Ectodermal cell (in vitro differentiated cells): ENCODE data around the gene ANKH.

Experiments
- H3K27ac ChIP-seq: 2 replicates; pipeline ENCODE4 v1.7.0; 2013; ENCODE audit warnings: mild to moderate bottlenecking, low read depth, low read length; ENCODE audit not compliant: insufficient read depth, poor library complexity, severe bottlenecking
- H3K27me3 ChIP-seq: 2 replicates; pipeline ENCODE4 v1.7.0; 2013; ENCODE audit warnings: mild to moderate bottlenecking, low read length; ENCODE audit not compliant: insufficient read depth, control insufficient read depth, poor library complexity, severe bottlenecking
- H3K36me3 ChIP-seq: one replicate; pipeline ENCODE4 v1.7.0; 2013; ENCODE audit warnings: low read length; ENCODE audit not compliant: control insufficient read depth, insufficient read depth
- H3K4me1 ChIP-seq: one replicate; pipeline ENCODE4 v1.7.0; 2013; ENCODE audit warnings: low read length; ENCODE audit not compliant: control insufficient read depth, insufficient read depth
- H3K4me3 ChIP-seq: 2 replicates; pipeline ENCODE4 v1.7.0; 2013; ENCODE audit warnings: low read depth, low read length, control low read depth; ENCODE audit not compliant: insufficient read depth
- H3K9me3 ChIP-seq: 2 replicates; pipeline ENCODE4 v1.7.0; 2013; ENCODE audit warnings: mild to moderate bottlenecking, low read length, moderate library complexity; ENCODE audit not compliant: control insufficient read depth
- WGBS, 2 experiments: methylation state at CpG; one replicate each; pipeline ENCODE4 v1.1.7; 2013; ENCODE audit warnings: missing lambda C conversion rate in 2 of 2; 5-methylcytosine and 5-hydroxymethylcytosine counted together

The ANKH gene

GRCh38 chr5:14710313-14710994 is 161.1 kb downstream of the ANKH start:
- H3K9me3 ChIP-seq: no peaks in the 10 kb centered on the region
- WGBS, 2 experiments: 92 to 95% methylated on average over 28 of the region's 28 CpGs
- no peak overlapping the region for H3K27ac ChIP-seq
- H3K36me3 ChIP-seq: no peaks in the 10 kb centered on the region
- no peaks in the 10 kb centered on the region for H3K4me1 ChIP-seq
- H3K27me3 ChIP-seq: no peaks in the 10 kb centered on the region
- no peak overlapping the region for H3K4me3 ChIP-seq

- H3K4me1 ChIP-seq: no peaks in the 10 kb centered on the region
- H3K27ac ChIP-seq: no peak overlapping the region
- H3K36me3 ChIP-seq: no peaks in the 10 kb centered on the region
- 94 to 95% methylated on average over 4 to 5 of the region's 5 CpGs for WGBS, 2 experiments
- H3K27me3 ChIP-seq: no peaks in the 10 kb centered on the region
- no peaks in the 10 kb centered on the region for H3K9me3 ChIP-seq
- H3K4me3 ChIP-seq: no peak overlapping the region
These were observed 163.0 kb downstream of the ANKH start for GRCh38 chr5:14708551-14708950.

GRCh38 chr5:14707811-14708390 is 163.7 kb downstream of the ANKH start:
- whole genome bisulfite sequencing, 2 experiments: 92 to 93% methylated on average over 9 of the region's 9 CpGs
- Histone ChIP-seq H3K9me3 (no peaks in the 10 kb centered on the region), H3K36me3 (no peaks in the 10 kb centered on the region)

GRCh38 chr5:14706615-14707021 is 165.0 kb downstream of the ANKH start:
- no peaks in the 10 kb centered on the region for H3K36me3 ChIP-seq

More at GRCh38 chr5:14707811-14708390, 163.7 kb downstream of the ANKH start:
- no peak overlapping the region for H3K27ac ChIP-seq
- H3K4me3 ChIP-seq: no peak overlapping the region
- no peaks in the 10 kb centered on the region for H3K27me3 ChIP-seq
- H3K4me1 ChIP-seq: no peaks in the 10 kb centered on the region

GRCh38 chr5:14705556-14705955 is 166.0 kb downstream of the ANKH start:
- Histone ChIP-seq H3K36me3 (no peaks in the 10 kb centered on the region), H3K9me3 (no peaks in the 10 kb centered on the region), H3K4me3 (no peak overlapping the region), H3K27me3 (no peaks in the 10 kb centered on the region), H3K4me1 (no peaks in the 10 kb centered on the region), H3K27ac (no peak overlapping the region)
- 94 to 97% methylated on average over 8 of the region's 8 CpGs for WGBS, 2 experiments

More at GRCh38 chr5:14706615-14707021, 165.0 kb downstream of the ANKH start:
- Histone ChIP-seq H3K9me3 (no peaks in the 10 kb centered on the region), H3K4me1 (no peaks in the 10 kb centered on the region), H3K27ac (no peak overlapping the region), H3K27me3 (no peaks in the 10 kb centered on the region), H3K4me3 (no peak overlapping the region)
- WGBS, 2 experiments: 96 to 97% methylated on average over 6 of the region's 6 CpGs

GRCh38 chr5:14702238-14702839 is 169.2 kb downstream of the ANKH start:
- Histone ChIP-seq H3K4me3 (no peak overlapping the region), H3K27me3 (no peaks in the 10 kb centered on the region), H3K36me3 (peaks cover 8% of the 10 kb centered on the region), H3K4me1 (no peaks in the 10 kb centered on the region), H3K9me3 (no peaks in the 10 kb centered on the region), H3K27ac (no peak overlapping the region)
- 96 to 97% methylated on average over 11 of the region's 11 CpGs for WGBS, 2 experiments

- H3K36me3 ChIP-seq: peaks cover 8% of the 10 kb centered on the region
- 95 to 96% methylated on average over 10 of the region's 10 CpGs for WGBS, 2 experiments
These were observed 170.0 kb downstream of the ANKH start for GRCh38 chr5:14701556-14701955.

GRCh38 chr5:14700478-14701436 is 170.8 kb downstream of the ANKH start:
- Histone ChIP-seq H3K27me3 (no peaks in the 10 kb centered on the region), H3K9me3 (no peaks in the 10 kb centered on the region), H3K4me1 (no peaks in the 10 kb centered on the region), H3K36me3 (peaks cover 8% of the 10 kb centered on the region), H3K27ac (no peak overlapping the region), H3K4me3 (no peak overlapping the region)
- WGBS, 2 experiments: 88 to 89% methylated on average over 13 of the region's 13 CpGs

More at GRCh38 chr5:14701556-14701955, 170.0 kb downstream of the ANKH start:
- Histone ChIP-seq H3K4me1 (no peaks in the 10 kb centered on the region), H3K4me3 (no peak overlapping the region), H3K27ac (no peak overlapping the region), H3K27me3 (no peaks in the 10 kb centered on the region), H3K9me3 (no peaks in the 10 kb centered on the region)

- H3K27me3 ChIP-seq: no peaks in the 10 kb centered on the region
- no peaks in the 10 kb centered on the region for H3K4me1 ChIP-seq
- WGBS, 2 experiments: 95 to 96% methylated on average over 8 of the region's 8 CpGs
- H3K27ac ChIP-seq: no peak overlapping the region
- H3K36me3 ChIP-seq: peaks cover 8% of the 10 kb centered on the region
- H3K9me3 ChIP-seq: no peaks in the 10 kb centered on the region
- H3K4me3 ChIP-seq: no peak overlapping the region
These were observed 171.7 kb downstream of the ANKH start for GRCh38 chr5:14699807-14700400.
